ENCODE data around the gene DAD1.
A peak's percentile ranks its signal among the peaks of the same experiment; 100 is the strongest.

Gene DAD1

GRCh38 chr14:22579881-22580280 is 9.1 kb downstream of the DAD1 start:
- no peak for TF ChIP-seq CTCF (IDR thresholded peaks at IDR 0.05; ENCODE audit: borderline replicate concordance, insufficient read depth, low read depth, low read length)

GRCh38 chr14:22579236-22579635 is 9.8 kb downstream of the DAD1 start:
- H3K4me3 ChIP-seq (ENCODE audit: low read depth, low read length) = no peak overlapping the region
- TF ChIP-seq CTCF (IDR thresholded peaks at IDR 0.05; ENCODE audit: borderline replicate concordance, insufficient read depth, low read depth, low read length) = no peak

More at GRCh38 chr14:22579881-22580280, 9.1 kb downstream of the DAD1 start:
- no peak overlapping the region for H3K4me3 ChIP-seq (ENCODE audit: low read depth, low read length)

- TF ChIP-seq CTCF (IDR thresholded peaks at IDR 0.05; ENCODE audit: borderline replicate concordance, insufficient read depth, low read depth, low read length) = no peak
- no peak overlapping the region for H3K4me3 ChIP-seq (ENCODE audit: low read depth, low read length)
These were observed 11.6 kb downstream of the DAD1 start for GRCh38 chr14:22577334-22577908.

GRCh38 chr14:22573804-22574203 is 15.2 kb downstream of the DAD1 start:
- TF ChIP-seq CTCF (IDR thresholded peaks at IDR 0.05; ENCODE audit: borderline replicate concordance, insufficient read depth, low read depth, low read length) = no peak
- no peak overlapping the region for H3K4me3 ChIP-seq (ENCODE audit: low read depth, low read length)

- no peak overlapping the region for H3K4me3 ChIP-seq (ENCODE audit: low read depth, low read length)
- no peak for TF ChIP-seq CTCF (IDR thresholded peaks at IDR 0.05; ENCODE audit: borderline replicate concordance, insufficient read depth, low read depth, low read length)
These were observed 16.4 kb downstream of the DAD1 start for GRCh38 chr14:22572562-22573058.

- peak; percentile 91 for TF ChIP-seq CTCF (IDR thresholded peaks at IDR 0.05; ENCODE audit: borderline replicate concordance, insufficient read depth, low read depth, low read length)
- no peak overlapping the region for H3K4me3 ChIP-seq (ENCODE audit: low read depth, low read length)
These were observed 18.7 kb downstream of the DAD1 start for GRCh38 chr14:22570132-22570949.

GRCh38 chr14:22569737-22570131 is 19.3 kb downstream of the DAD1 start:
- no peak overlapping the region for H3K4me3 ChIP-seq (ENCODE audit: low read depth, low read length)

More at GRCh38 chr14:22569737-22570131, 19.3 kb downstream of the DAD1 start:
- TF ChIP-seq CTCF (IDR thresholded peaks at IDR 0.05; ENCODE audit: borderline replicate concordance, insufficient read depth, low read depth, low read length) = no peak

Measured in GM12875 (cell line).